GM23338 (cell line): Measurements from ENCODE around the gene KATNAL2. TPM values are rescaled to one million over a fixed set of nuclear protein-coding genes. Genes with fewer than 3 reads are reported as not detected.
A peak's percentile ranks its signal among the peaks of the same experiment; 100 is the strongest.
"Not testable (repeated sequence)": the region's sequence is repeated elsewhere in the genome, so short reads cannot be mapped to it uniquely, and the experiment has no call there.

Experiments used
- ATAC-seq: fragments of 200-7000 bp; cut with Tn5 transposase; 3 replicates; pipeline ENCODE4 v1.9.1; 2020
- DNase-seq: peaks from one replicate; pipeline ENCODE4 v3.0.0-alpha.2; 2015; ENCODE audit warnings: low spot score
- H2AFZ ChIP-seq: fragments of 200-600 bp; sonication (generic); 2 replicates; pipeline ENCODE4 v1.8.0; 2016; ENCODE audit warnings: antibody characterized with exemption, mild to moderate bottlenecking, moderate library complexity
- H3F3A ChIP-seq: fragments of 200-600 bp; sonication (generic); replicated peaks from 2 replicates; pipeline ENCODE4 v1.8.0; 2017; ENCODE audit warnings: antibody characterized with exemption, mixed run types, low read depth
- H3K27ac ChIP-seq: fragments of 200-600 bp; sonication (generic); 2 replicates; pipeline ENCODE4 v1.6.1; 2016; ENCODE audit warnings: low read depth
- H3K27me3 ChIP-seq: fragments of 200-600 bp; sonication (generic); 2 replicates; pipeline ENCODE4 v1.8.0; 2016; ENCODE audit warnings: mild to moderate bottlenecking, mixed run types, moderate library complexity; ENCODE audit not compliant: insufficient read depth
- H3K36me3 ChIP-seq: fragments of 200-600 bp; sonication (generic); 2 replicates; pipeline ENCODE4 v1.8.0; 2016; ENCODE audit warnings: mild to moderate bottlenecking; ENCODE audit not compliant: insufficient read depth
- H3K4me1 ChIP-seq: fragments of 200-600 bp; sonication (generic); 2 replicates; pipeline ENCODE4 v1.8.0; 2016; ENCODE audit warnings: mild to moderate bottlenecking, moderate library complexity; ENCODE audit not compliant: insufficient read depth
- H3K4me2 ChIP-seq: fragments of 200-600 bp; sonication (generic); 2 replicates; pipeline ENCODE4 v1.7.1; 2017; ENCODE audit warnings: mixed run types
- H3K4me3 ChIP-seq: fragments of 200-600 bp; sonication (generic); 2 replicates; pipeline ENCODE4 v1.6.1; 2016; ENCODE audit warnings: mixed run types
- H3K79me2 ChIP-seq: fragments of 200-600 bp; sonication (generic); replicated peaks from 2 replicates; pipeline ENCODE4 v1.8.0; 2017; ENCODE audit warnings: mild to moderate bottlenecking; ENCODE audit not compliant: insufficient read depth
- H3K9me2 ChIP-seq: fragments of 200-600 bp; sonication (generic); 2 replicates; pipeline ENCODE4 v1.8.0; 2017; ENCODE audit not compliant: insufficient read depth
- H4K20me1 ChIP-seq: fragments of 200-600 bp; sonication (generic); replicated peaks from 2 replicates; pipeline ENCODE4 v1.8.0; 2017; ENCODE audit warnings: mild to moderate bottlenecking; ENCODE audit not compliant: insufficient read depth
- H3K27ac Mint-ChIP-seq: 2 replicates; pipeline ENCODE4 v1.8.0; 2020; ENCODE audit warnings: inconsistent platforms, mild to moderate bottlenecking, moderate library complexity, mixed read lengths
- H3K27me3 Mint-ChIP-seq: 3 replicates; pipeline ENCODE4 v1.8.0; 2022; ENCODE audit warnings: low read depth, mild to moderate bottlenecking, moderate library complexity, mixed read lengths, inconsistent platforms; ENCODE audit not compliant: insufficient read depth, poor library complexity
- H3K36me3 Mint-ChIP-seq: 3 replicates; pipeline ENCODE4 v1.8.0; 2021; ENCODE audit warnings: low read depth, mild to moderate bottlenecking, inconsistent platforms, moderate library complexity, mixed read lengths
- H3K4me1 Mint-ChIP-seq: 3 replicates; pipeline ENCODE4 v1.8.0; 2020; ENCODE audit warnings: mild to moderate bottlenecking, inconsistent platforms, mixed read lengths
- H3K4me3 Mint-ChIP-seq: 3 replicates; pipeline ENCODE4 v1.8.0; 2021; ENCODE audit warnings: moderate library complexity, mild to moderate bottlenecking, inconsistent platforms, mixed read lengths
- H3K9me3 Mint-ChIP-seq: 3 replicates; pipeline ENCODE4 v1.8.0; 2020; ENCODE audit warnings: moderate library complexity, mild to moderate bottlenecking, inconsistent platforms, mixed read lengths
- polyA plus RNA-seq: library from polyadenylated mRNA; unstranded; fragments of >200 nt; fragmentation: Nextera tagmentation; extraction: Ambion mirVana; gene quantifications from 2 replicates; pipeline ENCODE4 v1.2.1, GENCODE V29; 2016
- total RNA-seq: library from RNA; depleted of rRNA; stranded (reverse); fragments of >200 nt; shearing (Covaris generic); gene quantifications from 2 replicates; pipeline ENCODE4 v1.2.3, GENCODE V29; 2014

KATNAL2 gene
- total and polyA plus RNA-seq, 2 experiments from 2014 or later: 11.8 TPM

DNA sequence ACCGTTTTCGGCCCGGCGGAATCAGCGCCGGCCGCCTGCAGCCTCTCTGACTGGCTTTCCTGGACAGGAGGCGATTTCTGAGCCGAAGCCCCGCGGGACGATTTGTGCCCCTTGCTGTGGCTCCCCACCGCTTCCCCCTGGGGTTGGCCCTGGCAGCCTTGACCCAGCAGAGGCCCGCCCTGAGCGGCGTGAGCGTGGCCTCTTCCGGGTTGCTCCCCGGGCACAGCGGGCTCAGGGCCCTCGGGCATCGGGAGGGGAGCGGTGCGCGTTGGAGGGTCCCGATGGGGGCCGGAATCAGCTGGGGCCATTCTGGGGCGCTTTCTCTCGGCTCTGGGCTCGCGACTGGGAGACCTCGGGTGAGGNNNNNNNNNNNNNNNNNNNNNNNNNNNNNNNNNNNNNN, 52.1 kb downstream of the KATNAL2 start:
- not testable (repeated sequence) for H3F3A ChIP-seq, ATAC-seq, H2AFZ ChIP-seq, H3K4me2 ChIP-seq, H3K27ac ChIP-seq, H3K36me3 Mint-ChIP-seq, H3K79me2 ChIP-seq, H3K9me3 Mint-ChIP-seq, H3K9me2 ChIP-seq, DNase-seq, H3K4me1 ChIP-seq, H3K27me3 ChIP-seq, H3K36me3 ChIP-seq, H3K27ac Mint-ChIP-seq, H3K4me3 Mint-ChIP-seq, H4K20me1 ChIP-seq, H3K4me1 Mint-ChIP-seq, H3K4me3 ChIP-seq, H3K27me3 Mint-ChIP-seq

DNA sequence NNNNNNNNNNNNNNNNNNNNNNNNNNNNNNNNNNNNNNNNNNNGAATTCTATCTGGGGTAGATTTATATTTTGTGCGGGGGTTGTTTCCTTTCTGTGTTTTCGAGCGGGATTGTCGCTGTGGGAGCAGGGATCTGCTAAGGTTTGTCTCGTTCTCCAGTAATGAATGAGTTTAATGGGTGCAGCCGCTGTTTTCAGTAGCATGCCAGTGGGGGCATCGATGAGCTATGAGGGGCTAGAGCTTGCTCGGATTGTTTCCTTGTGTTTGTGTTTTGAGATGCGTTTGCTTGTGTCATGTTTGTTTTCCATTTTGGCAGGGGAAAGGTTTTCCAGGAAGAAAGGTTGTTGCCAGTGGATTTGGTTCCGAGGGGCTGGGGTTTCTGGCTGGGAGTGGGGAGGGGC, 102.5 kb downstream of the KATNAL2 start:
- not testable (repeated sequence) for H3K9me3 Mint-ChIP-seq, H3K4me1 Mint-ChIP-seq

DNA sequence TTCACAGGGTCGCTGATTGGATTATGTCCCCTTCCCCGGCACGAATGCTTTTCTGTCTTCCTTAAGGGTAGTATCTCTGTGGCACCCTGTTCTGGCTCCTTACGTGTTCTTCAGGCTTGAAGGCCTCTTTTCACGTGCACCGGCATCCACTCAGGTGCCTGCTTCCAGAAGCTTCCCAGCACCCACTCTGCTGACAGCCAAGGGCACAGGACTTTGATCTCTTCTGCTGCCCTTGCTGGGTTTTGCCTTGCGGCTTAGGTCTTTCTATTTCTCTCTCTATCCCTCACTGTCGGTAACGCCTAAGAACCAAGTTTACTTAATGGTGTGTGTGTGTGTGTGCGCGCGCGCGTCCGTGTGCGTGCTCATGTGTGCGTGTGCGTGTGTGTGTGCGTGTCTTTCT, 103.4 kb downstream of the KATNAL2 start:
- H3K27ac Mint-ChIP-seq, H3K36me3 Mint-ChIP-seq, H3K27ac ChIP-seq, H3K9me3 Mint-ChIP-seq, ATAC-seq, H2AFZ ChIP-seq, H3K4me1 Mint-ChIP-seq, H3K79me2 ChIP-seq, H3K9me2 ChIP-seq, H4K20me1 ChIP-seq, H3K27me3 ChIP-seq, H3K27me3 Mint-ChIP-seq, H3K36me3 ChIP-seq, H3K4me3 ChIP-seq, H3K4me3 Mint-ChIP-seq, H3K4me1 ChIP-seq, DNase-seq, H3K4me2 ChIP-seq, H3F3A ChIP-seq: not testable (repeated sequence)

More for the DNA sequence above, 102.5 kb downstream of the KATNAL2 start:
- not testable (repeated sequence) for H3K27me3 ChIP-seq, H3K4me3 Mint-ChIP-seq, H3K27ac Mint-ChIP-seq, H3K9me2 ChIP-seq, DNase-seq, H3K4me1 ChIP-seq, H3F3A ChIP-seq, H4K20me1 ChIP-seq, H3K4me2 ChIP-seq, H3K79me2 ChIP-seq, H3K4me3 ChIP-seq, H3K36me3 ChIP-seq, H2AFZ ChIP-seq, H3K27ac ChIP-seq, H3K36me3 Mint-ChIP-seq, H3K27me3 Mint-ChIP-seq
- peak; percentile 65 for ATAC-seq

DNA sequence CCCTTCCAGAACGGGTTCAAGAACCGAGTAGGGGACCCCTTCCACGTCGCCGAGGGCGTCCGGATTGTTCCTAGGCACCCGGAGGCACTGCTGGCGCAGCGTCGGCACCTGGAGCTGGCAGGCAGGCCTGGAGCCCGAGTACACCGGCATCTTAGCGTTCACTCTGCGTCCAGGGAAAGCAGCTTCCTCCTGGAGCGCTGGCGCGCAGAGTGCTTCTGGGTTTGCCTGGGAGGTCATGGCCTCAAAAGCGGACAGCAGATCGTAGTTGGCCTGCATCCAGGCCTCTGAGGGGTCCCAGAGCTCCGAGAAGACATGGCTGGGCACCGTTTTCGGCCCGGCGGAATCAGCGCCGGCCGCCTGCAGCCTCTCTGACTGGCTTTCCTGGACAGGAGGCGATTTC, 105.4 kb downstream of the KATNAL2 start:
- not testable (repeated sequence) for H3K4me1 ChIP-seq

DNA sequence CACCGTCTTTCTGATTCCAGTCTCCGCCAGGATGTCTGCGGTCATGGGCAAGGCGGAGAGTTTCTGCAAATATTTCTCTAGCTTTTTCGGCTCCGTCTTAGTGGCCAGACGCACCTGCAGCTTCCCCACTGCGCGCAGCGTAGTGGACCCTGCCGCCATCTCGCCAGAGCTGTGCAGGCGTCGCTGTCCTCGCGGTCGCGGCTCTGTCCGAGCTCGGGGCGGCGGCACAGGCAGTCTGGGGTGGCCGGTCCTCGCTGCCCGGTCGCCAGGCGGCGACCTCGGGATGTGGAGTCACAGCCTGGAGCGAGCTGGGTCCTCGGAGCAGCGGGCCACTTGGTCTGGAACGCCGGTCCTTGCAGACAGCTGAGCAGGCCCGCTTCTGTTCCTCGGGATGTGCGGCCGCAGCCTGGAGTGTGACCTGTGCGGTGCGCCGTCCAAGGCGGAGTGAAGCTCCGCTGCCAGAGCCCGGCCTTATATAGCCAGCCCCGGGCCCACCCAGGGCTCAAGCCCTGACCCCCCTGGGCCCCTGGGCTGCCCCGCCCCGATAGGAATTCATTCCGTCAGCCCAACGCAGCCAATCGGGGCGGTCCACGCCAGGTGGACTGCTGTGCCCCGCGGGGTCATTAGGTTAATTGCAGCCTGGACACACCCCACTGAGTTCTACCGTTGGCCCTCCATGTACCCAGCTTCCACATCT, 106.5 kb downstream of the KATNAL2 start:
- not testable (repeated sequence) for DNase-seq, H3K27ac Mint-ChIP-seq, H3K4me1 Mint-ChIP-seq, H3K9me3 Mint-ChIP-seq, H3K27me3 ChIP-seq, H3K4me3 Mint-ChIP-seq, H3K4me3 ChIP-seq, H3K4me2 ChIP-seq, H3K4me1 ChIP-seq, H3F3A ChIP-seq, H2AFZ ChIP-seq, H4K20me1 ChIP-seq, H3K36me3 ChIP-seq, H3K79me2 ChIP-seq, H3K36me3 Mint-ChIP-seq, H3K9me2 ChIP-seq, H3K27me3 Mint-ChIP-seq, H3K27ac ChIP-seq
- ATAC-seq: peak; percentile 6; the same call in 2 of the 3 replicates

More for the DNA sequence above, 105.4 kb downstream of the KATNAL2 start:
- not testable (repeated sequence) for H3K27me3 Mint-ChIP-seq, H3K27ac ChIP-seq, H3F3A ChIP-seq, H2AFZ ChIP-seq, H3K27me3 ChIP-seq, H3K4me3 Mint-ChIP-seq, H3K4me3 ChIP-seq, H3K27ac Mint-ChIP-seq, H3K4me2 ChIP-seq, H3K36me3 Mint-ChIP-seq, ATAC-seq, H4K20me1 ChIP-seq, H3K9me3 Mint-ChIP-seq, H3K79me2 ChIP-seq, H3K36me3 ChIP-seq, H3K9me2 ChIP-seq, H3K4me1 Mint-ChIP-seq, DNase-seq

DNA sequence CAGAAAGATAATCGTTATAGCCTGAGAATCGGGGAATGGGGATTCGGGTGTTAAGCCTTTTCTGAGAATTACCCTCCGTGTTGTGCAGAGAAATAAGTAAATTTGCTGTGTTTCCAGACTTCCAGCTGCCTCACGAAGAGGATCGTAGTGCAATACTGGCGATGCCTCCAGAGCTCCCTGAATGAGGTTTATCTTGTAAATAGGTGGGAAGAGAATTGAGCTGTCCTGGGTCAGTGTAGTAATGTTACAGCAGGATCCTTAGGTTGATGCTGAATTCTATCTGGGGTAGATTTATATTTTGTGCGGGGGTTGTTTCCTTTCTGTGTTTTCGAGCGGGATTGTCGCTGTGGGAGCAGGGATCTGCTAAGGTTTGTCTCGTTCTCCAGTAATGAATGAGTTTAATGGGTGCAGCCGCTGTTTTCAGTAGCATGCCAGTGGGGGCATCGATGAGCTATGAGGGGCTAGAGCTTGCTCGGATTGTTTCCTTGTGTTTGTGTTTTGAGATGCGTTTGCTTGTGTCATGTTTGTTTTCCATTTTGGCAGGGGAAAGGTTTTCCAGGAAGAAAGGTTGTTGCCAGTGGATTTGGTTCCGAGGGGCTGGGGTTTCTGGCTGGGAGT, 108.3 kb downstream of the KATNAL2 start:
- not testable (repeated sequence) for H3K27ac ChIP-seq, H3K9me2 ChIP-seq, H3K4me3 Mint-ChIP-seq, H3K4me1 ChIP-seq, H3K4me1 Mint-ChIP-seq, H3K27me3 Mint-ChIP-seq, H3K27ac Mint-ChIP-seq, H3K79me2 ChIP-seq, H4K20me1 ChIP-seq, H3K4me2 ChIP-seq, H3K27me3 ChIP-seq, H3K4me3 ChIP-seq, DNase-seq, H2AFZ ChIP-seq, H3F3A ChIP-seq, H3K36me3 ChIP-seq, H3K36me3 Mint-ChIP-seq, H3K9me3 Mint-ChIP-seq
- ATAC-seq: peak; percentile 56
